ENCODE measurements around the gene CRPPA.

DNA sequence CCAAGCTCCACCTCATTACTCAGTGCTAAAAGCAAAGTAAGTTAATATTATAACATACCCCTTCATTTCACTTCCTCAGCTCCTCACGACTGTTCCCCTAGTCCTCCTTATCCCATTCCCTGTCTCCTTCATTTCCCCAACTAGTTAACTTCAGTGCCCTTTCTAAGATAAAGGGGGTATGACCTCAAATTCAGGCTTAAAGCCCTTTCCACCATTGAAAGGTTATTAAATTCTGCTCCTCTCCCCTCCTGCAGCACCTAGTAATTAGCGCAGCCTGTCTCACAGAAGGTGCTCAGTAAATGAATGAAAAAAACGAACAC lies 1.0 kb downstream of the CRPPA start:
- TF ChIP-seq, protein P1, sequence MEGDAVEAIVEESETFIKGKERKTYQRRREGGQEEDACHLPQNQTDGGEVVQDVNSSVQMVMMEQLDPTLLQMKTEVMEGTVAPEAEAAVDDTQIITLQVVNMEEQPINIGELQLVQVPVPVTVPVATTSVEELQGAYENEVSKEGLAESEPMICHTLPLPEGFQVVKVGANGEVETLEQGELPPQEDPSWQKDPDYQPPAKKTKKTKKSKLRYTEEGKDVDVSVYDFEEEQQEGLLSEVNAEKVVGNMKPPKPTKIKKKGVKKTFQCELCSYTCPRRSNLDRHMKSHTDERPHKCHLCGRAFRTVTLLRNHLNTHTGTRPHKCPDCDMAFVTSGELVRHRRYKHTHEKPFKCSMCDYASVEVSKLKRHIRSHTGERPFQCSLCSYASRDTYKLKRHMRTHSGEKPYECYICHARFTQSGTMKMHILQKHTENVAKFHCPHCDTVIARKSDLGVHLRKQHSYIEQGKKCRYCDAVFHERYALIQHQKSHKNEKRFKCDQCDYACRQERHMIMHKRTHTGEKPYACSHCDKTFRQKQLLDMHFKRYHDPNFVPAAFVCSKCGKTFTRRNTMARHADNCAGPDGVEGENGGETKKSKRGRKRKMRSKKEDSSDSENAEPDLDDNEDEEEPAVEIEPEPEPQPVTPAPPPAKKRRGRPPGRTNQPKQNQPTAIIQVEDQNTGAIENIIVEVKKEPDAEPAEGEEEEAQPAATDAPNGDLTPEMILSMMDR (conservative IDR thresholded peaks at IDR 0.05; ENCODE audit: low read length), result no peak
- TF ChIP-seq EZH2phosphoT487 (IDR thresholded peaks at IDR 0.05; ENCODE audit: borderline replicate concordance), result no peak
